Gastroesophageal sphincter (tissue), 4 donors: ENCODE measurements around the gene LMCD1. TPM values are rescaled to one million over a fixed set of nuclear protein-coding genes. Genes with fewer than 3 reads are reported as not detected.

Source experiments
- ATAC-seq: fragments of 150-250 bp; one replicate; pipeline ENCODE4 v1.9.1; 2016; ENCODE audit warnings: mild to moderate bottlenecking, moderate library complexity
- H3K27ac ChIP-seq, 4 donors: fragments of 200-600 bp; sonication (generic) in 3 of 4; 1 replicate in 3 of 4; 2 replicates in 1 of 4; pipeline ENCODE4 v1.5.1; 2016 to 2019
- H3K27me3 ChIP-seq: fragments of 200-600 bp; sonication (generic); one replicate; pipeline ENCODE4 v1.5.1; 2019
- H3K36me3 ChIP-seq, 2 donors: fragments of 200-600 bp; sonication (generic); one replicate each; pipeline ENCODE4 v1.5.1; 2019; ENCODE audit warnings: control low read depth in 1 of 2
- H3K4me1 ChIP-seq, 3 donors: fragments of 200-600 bp; sonication (generic); 1 replicate in 2 of 3; 2 replicates in 1 of 3; pipeline ENCODE4 v1.5.1; 2016 to 2019; ENCODE audit warnings: control low read depth in 2 of 3
- H3K4me3 ChIP-seq, 2 donors: fragments of 200-600 bp; sonication (generic); one replicate each; pipeline ENCODE4 v1.5.1; 2019; ENCODE audit warnings: mild to moderate bottlenecking in 1 of 2, moderate library complexity in 1 of 2
- H3K9me3 ChIP-seq, 3 donors: fragments of 200-600 bp; sonication (generic); one replicate each; pipeline ENCODE4 v1.5.1; 2017 to 2019; ENCODE audit warnings: control low read depth in 2 of 3
- CTCF ChIP-seq, 4 experiments: fragments of 200-600 bp in 2 of 4; fragments of 450-650 bp in 2 of 4; sonication (generic) in 1 of 4; IDR thresholded peaks; one replicate each; pipeline ENCODE4 v1.5.1; 2017 to 2019; ENCODE audit warnings: antibody characterized with exemption in 4 of 4, mild to moderate bottlenecking in 2 of 4, moderate library complexity in 2 of 4
- EP300 ChIP-seq: sonication (generic); formaldehyde crosslinking; IDR thresholded peaks from one replicate; pipeline ENCODE4 v1.6.1; 2017; ENCODE audit warnings: antibody characterized with exemption, mild to moderate bottlenecking
- POLR2A ChIP-seq, 2 donors: fragments of 450-650 bp; IDR thresholded peaks; one replicate each; pipeline ENCODE4 v1.6.1; 2017; ENCODE audit warnings: antibody characterized with exemption in 2 of 2, mild to moderate bottlenecking in 2 of 2, moderate library complexity in 1 of 2
- POLR2AphosphoS5 ChIP-seq: sonication (generic); formaldehyde crosslinking; IDR thresholded peaks from one replicate; pipeline ENCODE4 v1.6.1; 2017; ENCODE audit warnings: antibody characterized with exemption
- WGBS, 2 donors: methylation state at CpG; one replicate each; pipeline ENCODE4 v1.1.5; 2018; ENCODE audit warnings: low coverage in 1 of 2; 5-methylcytosine and 5-hydroxymethylcytosine counted together
- total RNA-seq, 4 donors: library from RNA; depleted of rRNA; stranded (reverse); fragments of >200 nt; gene quantifications; one replicate each; pipeline ENCODE4 v1.1.0, GENCODE V29; 2016

Gene LMCD1
- total RNA-seq, 4 donors from 2014 or later, result 17.6 to 318 (median 136) TPM

DNA sequence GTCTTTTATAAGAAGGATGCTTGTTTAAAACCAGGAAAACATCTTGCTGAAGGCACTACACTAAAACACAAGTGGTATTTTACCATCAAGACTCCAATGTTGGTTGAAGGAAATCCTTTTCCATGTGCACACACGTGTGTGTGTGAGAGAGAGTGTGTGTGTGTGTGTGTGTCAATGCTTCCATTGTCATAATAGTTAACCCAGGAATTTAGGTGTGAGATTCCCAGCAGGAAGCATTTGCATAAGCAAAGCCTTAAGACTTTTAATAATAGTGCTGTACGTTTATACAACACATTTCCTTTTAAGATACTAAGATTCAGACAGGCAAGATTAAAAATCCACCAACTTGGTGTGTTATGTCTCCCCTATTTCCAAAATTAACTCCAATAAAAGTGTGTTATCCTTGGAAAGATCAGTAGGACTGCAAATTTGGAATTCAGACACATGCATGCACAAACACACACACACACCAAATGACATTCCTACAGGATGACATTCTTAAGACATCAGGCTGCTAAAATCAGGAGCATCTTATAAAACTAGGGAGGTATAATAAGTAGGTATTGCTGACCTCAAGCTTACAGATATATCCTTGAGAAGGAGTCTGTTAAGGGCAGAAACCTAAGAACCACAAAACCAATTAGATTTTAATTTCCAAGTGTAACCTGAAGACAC is 18.3 kb downstream of the LMCD1 start:
- ATAC-seq, result no peak
- WGBS, 2 donors, result 43 to 45% methylated on average over 2 of the region's 2 CpGs
- no peaks in the 10 kb centered on the region for H3K9me3 ChIP-seq
- no peaks in the 10 kb centered on the region for H3K27me3 ChIP-seq
- no peak overlapping the region for H3K4me3 ChIP-seq
- TF ChIP-seq CTCF (IDR thresholded peaks at IDR 0.05), result no peak
- peaks cover 0 to 2% (median 0%) of the 10 kb centered on the region in 3 donors for H3K4me1 ChIP-seq
- H3K27ac ChIP-seq, result no peak overlapping the region
- peaks cover 0 to 4% of the 10 kb centered on the region in 2 donors for H3K36me3 ChIP-seq

GRCh38 chr3:8520816-8521403 is 19.3 kb downstream of the LMCD1 start:
- no peaks in the 10 kb centered on the region for H3K9me3 ChIP-seq
- whole genome bisulfite sequencing, 2 donors, result 80 to 88% methylated on average over 4 to 8 of the region's 9 CpGs
- no peaks in the 10 kb centered on the region for H3K27me3 ChIP-seq
- no peak overlapping the region for H3K27ac ChIP-seq
- H3K4me1 ChIP-seq, result peaks cover 0 to 2% (median 0%) of the 10 kb centered on the region in 3 donors
- H3K4me3 ChIP-seq, result no peak overlapping the region
- peaks cover 0 to 4% of the 10 kb centered on the region in 2 donors for H3K36me3 ChIP-seq
- ATAC-seq, result no peak
- TF ChIP-seq POLR2AphosphoS5 (no peak), POLR2A (IDR thresholded peaks at IDR 0.05) (no peak), CTCF (IDR thresholded peaks at IDR 0.05) (no peak), EP300 (no peak)

DNA sequence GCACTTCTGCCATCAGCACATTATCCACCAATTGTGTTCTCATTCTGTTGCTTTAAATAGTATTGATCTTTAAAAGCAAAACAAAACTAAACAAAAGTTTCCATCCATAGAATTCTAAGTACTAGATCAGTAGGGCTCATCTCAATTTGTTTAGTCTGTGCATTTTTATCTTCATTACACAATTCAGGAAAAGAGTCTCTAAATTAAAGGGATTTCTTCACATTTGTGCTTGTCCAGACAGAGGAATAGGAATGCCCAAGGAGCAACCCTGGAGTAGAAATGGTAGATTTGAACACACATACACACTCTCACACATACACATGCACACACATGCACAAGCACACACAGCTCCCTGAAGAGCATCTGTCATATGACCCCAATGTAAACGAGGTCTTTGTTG is 21.4 kb downstream of the LMCD1 start:
- ATAC-seq, result no peak
- WGBS, 2 donors, result 78 to 88% methylated on average over 1 of the region's 1 CpG
- Histone ChIP-seq H3K4me1 (no peaks in the 10 kb centered on the region), H3K27ac (no peak overlapping the region), H3K4me3 (no peak overlapping the region), H3K9me3 (no peaks in the 10 kb centered on the region), H3K27me3 (no peaks in the 10 kb centered on the region), H3K36me3 (peaks cover 0 to 4% of the 10 kb centered on the region in 2 donors)
- no peak for TF ChIP-seq POLR2A (IDR thresholded peaks at IDR 0.05)
- no peak for TF ChIP-seq POLR2AphosphoS5
- no peak for TF ChIP-seq EP300
- no peak for TF ChIP-seq CTCF (IDR thresholded peaks at IDR 0.05)

DNA sequence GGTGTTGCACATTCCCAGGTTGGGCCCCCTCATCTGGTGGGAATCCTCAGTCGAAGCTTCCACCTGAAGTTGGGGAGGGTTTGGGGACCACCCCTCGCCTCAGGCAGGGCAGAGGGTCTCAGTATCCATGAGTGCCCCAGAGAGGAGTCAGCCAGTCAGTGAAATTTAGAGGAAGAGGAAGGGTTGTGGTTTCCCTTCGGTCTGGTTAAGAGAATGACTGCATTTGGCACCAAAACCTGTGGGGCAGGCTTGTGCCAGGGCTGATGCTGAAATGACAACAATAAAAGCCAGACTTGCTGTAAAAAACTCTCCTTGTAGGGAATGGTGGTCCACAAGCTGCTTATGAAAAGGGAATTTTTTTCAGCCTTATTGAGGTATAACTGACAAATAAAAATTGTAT is 22.6 kb downstream of the LMCD1 start:
- Histone ChIP-seq H3K4me3 (no peak overlapping the region), H3K4me1 (peaks cover 0 to 12% (median 0%) of the 10 kb centered on the region in 3 donors), H3K27me3 (no peaks in the 10 kb centered on the region), H3K36me3 (peaks cover 0 to 4% of the 10 kb centered on the region in 2 donors), H3K27ac (no peak overlapping the region), H3K9me3 (no peaks in the 10 kb centered on the region)
- TF ChIP-seq POLR2A (IDR thresholded peaks at IDR 0.05), result no peak
- TF ChIP-seq CTCF (IDR thresholded peaks at IDR 0.05), result no peak
- no peak for TF ChIP-seq POLR2AphosphoS5
- TF ChIP-seq EP300, result no peak
- ATAC-seq, result no peak
- WGBS, 2 donors, result 65 to 100% methylated on average over 1 to 2 of the region's 3 CpGs
